Colonic mucosa (tissue), 4 donors: ENCODE measurements around the gene BRPF1. TPM values are rescaled to one million over a fixed set of nuclear protein-coding genes. Genes with fewer than 3 reads are reported as not detected.

ENCODE experiments used
- DNase-seq: peaks from one replicate; pipeline ENCODE4 v3.0.0-alpha.2; 2020
- H3K27ac ChIP-seq: fragments of 200-600 bp; one replicate; pipeline ENCODE4 v1.8.0; 2021
- H3K27me3 ChIP-seq: fragments of 200-600 bp; one replicate; pipeline ENCODE4 v1.8.0; 2021
- H3K36me3 ChIP-seq: fragments of 200-600 bp; one replicate; pipeline ENCODE4 v1.8.0; 2021
- H3K4me1 ChIP-seq: fragments of 200-600 bp; one replicate; pipeline ENCODE4 v1.8.0; 2021; ENCODE audit warnings: mild to moderate bottlenecking
- H3K4me3 ChIP-seq: fragments of 200-600 bp; one replicate; pipeline ENCODE4 v1.8.0; 2021
- H3K9ac ChIP-seq, 2 donors: one replicate each; pipeline ENCODE4 v1.7.0; 2013; ENCODE audit warnings: control low read depth in 2 of 2, low read depth in 2 of 2, low read length in 2 of 2
- H3K9me3 ChIP-seq: fragments of 200-600 bp; one replicate; pipeline ENCODE4 v1.8.0; 2021
- intact Hi-C: fragments of 100-400 bp; cut with DNase I; formaldehyde crosslinking; loops from one replicate; pipeline ENCODE4 v1.14.1; 2022
- total RNA-seq, 2 donors: library from RNA; stranded (reverse); fragmentation: NEBNext Ultra II Directional in 1 of 2; extraction: Animal tissue kit (Norgen Biotek cat#: 25700) in 1 of 2; gene quantifications; one replicate each; pipeline ENCODE4 v1.2.1, GENCODE V29; 2021
- TF ChIP-seq, protein P1 (sequence below): fragments of 200-600 bp; IDR thresholded peaks from one replicate; pipeline ENCODE4 v1.8.0; 2022; ENCODE audit warnings: antibody characterized with exemption, mild to moderate bottlenecking
- donor health status: healthy.
- donor health status: DM: no; HTN: no; CAD: no.
- donor health status: DM: no; HTN: no; CAD: no.

Gene BRPF1
- total RNA-seq, 2 donors from 2014 or later = 13.6 to 18.7 TPM

DNA sequence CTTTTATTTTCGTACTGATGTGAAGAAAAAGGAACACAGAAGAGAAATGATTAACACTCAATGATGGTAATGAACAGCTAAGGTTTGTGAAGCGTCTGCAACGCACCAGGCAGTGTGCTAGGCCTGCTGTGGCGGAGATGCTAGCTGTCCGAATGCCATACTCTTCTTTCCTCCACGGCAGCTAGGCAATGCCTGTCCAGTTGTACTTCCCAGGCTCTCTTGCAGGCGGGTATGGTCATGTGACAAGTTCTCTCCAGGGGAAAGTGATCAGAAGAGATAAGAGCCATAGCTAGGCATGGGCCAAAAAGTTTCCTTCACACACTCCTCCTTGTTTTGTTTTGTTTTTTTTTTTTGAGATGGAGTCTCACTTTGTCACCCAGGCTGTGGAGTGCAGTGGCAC is 54.1 kb downstream of the BRPF1 start:
- no peak overlapping the region for H3K4me3 ChIP-seq
- intact Hi-C loops = no loop called here
- no peaks in the 10 kb centered on the region for H3K4me1 ChIP-seq
- TF ChIP-seq, protein P1, sequence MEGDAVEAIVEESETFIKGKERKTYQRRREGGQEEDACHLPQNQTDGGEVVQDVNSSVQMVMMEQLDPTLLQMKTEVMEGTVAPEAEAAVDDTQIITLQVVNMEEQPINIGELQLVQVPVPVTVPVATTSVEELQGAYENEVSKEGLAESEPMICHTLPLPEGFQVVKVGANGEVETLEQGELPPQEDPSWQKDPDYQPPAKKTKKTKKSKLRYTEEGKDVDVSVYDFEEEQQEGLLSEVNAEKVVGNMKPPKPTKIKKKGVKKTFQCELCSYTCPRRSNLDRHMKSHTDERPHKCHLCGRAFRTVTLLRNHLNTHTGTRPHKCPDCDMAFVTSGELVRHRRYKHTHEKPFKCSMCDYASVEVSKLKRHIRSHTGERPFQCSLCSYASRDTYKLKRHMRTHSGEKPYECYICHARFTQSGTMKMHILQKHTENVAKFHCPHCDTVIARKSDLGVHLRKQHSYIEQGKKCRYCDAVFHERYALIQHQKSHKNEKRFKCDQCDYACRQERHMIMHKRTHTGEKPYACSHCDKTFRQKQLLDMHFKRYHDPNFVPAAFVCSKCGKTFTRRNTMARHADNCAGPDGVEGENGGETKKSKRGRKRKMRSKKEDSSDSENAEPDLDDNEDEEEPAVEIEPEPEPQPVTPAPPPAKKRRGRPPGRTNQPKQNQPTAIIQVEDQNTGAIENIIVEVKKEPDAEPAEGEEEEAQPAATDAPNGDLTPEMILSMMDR = no peak
- H3K27me3 ChIP-seq = no peaks in the 10 kb centered on the region
- no peaks in the 10 kb centered on the region for H3K9me3 ChIP-seq
- no peak for DNase-seq
- no peak overlapping the region for H3K27ac ChIP-seq
- no peak overlapping the region for H3K9ac ChIP-seq
- H3K36me3 ChIP-seq = no peaks in the 10 kb centered on the region

DNA sequence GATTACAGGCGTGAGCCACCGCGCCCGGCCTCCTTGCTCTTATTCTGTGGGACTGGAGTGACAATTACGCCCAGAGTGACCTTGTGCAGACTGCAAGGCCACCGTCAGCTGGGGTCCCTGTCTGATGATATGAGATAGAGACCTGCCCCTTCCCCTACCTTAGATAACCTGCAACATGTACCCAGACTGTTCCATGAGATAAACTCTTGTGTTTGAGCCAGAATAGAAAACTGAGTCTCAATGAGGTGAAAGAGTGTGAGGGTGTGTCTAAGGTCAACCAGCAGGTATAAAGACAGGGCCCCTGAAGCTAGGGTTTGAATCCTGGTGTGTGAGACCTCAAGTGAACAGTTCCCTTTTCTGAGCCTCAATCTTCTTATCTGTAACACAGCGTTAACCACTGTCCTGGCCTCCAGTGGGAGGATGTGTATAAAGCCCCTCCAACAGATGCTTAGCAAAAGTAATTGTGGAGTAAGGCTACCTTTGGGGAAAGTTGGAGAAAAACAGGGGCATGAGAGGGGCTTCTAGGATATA is 54.7 kb downstream of the BRPF1 start:
- no peak overlapping the region for H3K9ac ChIP-seq

GRCh38 chr3:9786825-9787669 is 55.5 kb downstream of the BRPF1 start:
- intact Hi-C loops = no loop called here
- no peaks in the 10 kb centered on the region for H3K36me3 ChIP-seq
- H3K9me3 ChIP-seq = no peaks in the 10 kb centered on the region
- H3K4me1 ChIP-seq = no peaks in the 10 kb centered on the region
- H3K9ac ChIP-seq = no peak overlapping the region
- TF ChIP-seq, protein P1 = peak; percentile 21
- H3K27me3 ChIP-seq = no peaks in the 10 kb centered on the region
- H3K4me3 ChIP-seq = no peak overlapping the region
- no peak for DNase-seq
- no peak overlapping the region for H3K27ac ChIP-seq

More for the DNA sequence above, 54.7 kb downstream of the BRPF1 start:
- Histone ChIP-seq H3K4me1 (no peaks in the 10 kb centered on the region), H3K9me3 (no peaks in the 10 kb centered on the region), H3K4me3 (no peak overlapping the region), H3K36me3 (no peaks in the 10 kb centered on the region), H3K27ac (no peak overlapping the region), H3K27me3 (no peaks in the 10 kb centered on the region)
- intact Hi-C loops = no loop called here
- DNase-seq = no peak
- TF ChIP-seq, protein P1 = no peak

DNA sequence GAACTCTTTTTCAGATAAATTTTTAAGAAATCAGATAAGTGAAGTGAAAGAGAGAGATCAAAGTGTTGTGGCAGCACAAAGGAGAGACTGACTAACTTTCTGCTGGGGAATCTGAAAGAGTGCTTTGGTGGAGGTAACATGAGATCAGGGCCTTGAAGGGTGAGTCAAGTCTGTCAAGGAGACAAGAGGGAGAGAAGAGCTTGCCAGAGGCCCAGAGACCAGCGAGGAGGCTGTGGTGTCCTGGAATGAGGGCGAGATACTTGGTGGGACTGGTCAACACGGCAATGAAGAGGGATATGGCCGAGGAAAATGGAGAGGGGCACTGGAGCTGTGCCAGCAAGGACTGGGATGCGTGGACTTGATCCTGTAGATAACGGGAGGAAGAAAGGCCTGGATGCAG is 56.2 kb downstream of the BRPF1 start:
- no peaks in the 10 kb centered on the region for H3K9me3 ChIP-seq
- TF ChIP-seq, protein P1 = no peak
- H3K4me3 ChIP-seq = no peak overlapping the region
- no peaks in the 10 kb centered on the region for H3K4me1 ChIP-seq
- H3K9ac ChIP-seq = no peak overlapping the region
- H3K27ac ChIP-seq = no peak overlapping the region
- no peaks in the 10 kb centered on the region for H3K27me3 ChIP-seq
- no peak for DNase-seq
- intact Hi-C loops = no loop called here
- no peaks in the 10 kb centered on the region for H3K36me3 ChIP-seq

DNA sequence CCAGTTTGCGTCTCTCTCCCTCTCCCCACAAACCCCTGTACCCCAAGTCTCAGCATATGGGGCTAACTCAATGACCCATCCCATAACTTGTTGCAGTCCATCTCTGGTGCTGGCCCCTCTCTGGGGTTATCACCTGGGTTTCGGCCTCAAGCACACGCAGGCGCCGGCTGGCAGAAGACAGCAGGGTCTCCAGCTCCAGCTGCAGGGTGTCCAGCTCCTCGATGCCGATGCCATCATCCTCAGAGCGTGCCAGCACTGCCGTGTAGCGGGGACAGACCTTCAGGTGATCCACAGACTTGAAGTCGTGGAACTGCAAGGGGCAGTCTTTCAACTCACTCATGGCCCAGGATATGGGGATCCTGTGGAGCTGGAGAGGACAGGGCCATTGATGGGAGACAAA is 59.6 kb downstream of the BRPF1 start:
- DNase-seq = no peak
- Histone ChIP-seq H3K4me1 (no peaks in the 10 kb centered on the region), H3K9me3 (no peaks in the 10 kb centered on the region), H3K36me3 (no peaks in the 10 kb centered on the region), H3K27me3 (no peaks in the 10 kb centered on the region), H3K4me3 (no peak overlapping the region), H3K9ac (no peak overlapping the region), H3K27ac (no peak overlapping the region)
- intact Hi-C loops = loop anchor here (5.0 kb wide), 1 partner anchor 44 kb away; the partner anchor contains the start of gene OGG1
- TF ChIP-seq, protein P1 = no peak
